ENCODE results near the gene GALNT11. TPM values are rescaled to one million over a fixed set of nuclear protein-coding genes. Genes with fewer than 3 reads are reported as not detected.
"Not testable (repeated sequence)": the region's sequence is repeated elsewhere in the genome, so short reads cannot be mapped to it uniquely, and the experiment has no call there.

Gene GALNT11
- total RNA-seq, 4 donors from 2014 or later = 46.8 to 60.2 (median 51.8) TPM

- ATAC-seq, H3K9me3 ChIP-seq, H3K4me3 ChIP-seq, H3K27ac ChIP-seq, H3K27me3 ChIP-seq: not testable (repeated sequence)
- H3K36me3 ChIP-seq = peaks cover 0 to 18% of the 10 kb centered on the region in 2 donors
- WGBS, 2 donors (ENCODE audit: low coverage in 1 of 2) = 68 to 73% methylated on average over 7 to 10 of the region's 10 CpGs
- peaks cover 3 to 24% (median 9%) of the 10 kb centered on the region in 3 donors for H3K4me1 ChIP-seq
- TF ChIP-seq, protein P1, sequence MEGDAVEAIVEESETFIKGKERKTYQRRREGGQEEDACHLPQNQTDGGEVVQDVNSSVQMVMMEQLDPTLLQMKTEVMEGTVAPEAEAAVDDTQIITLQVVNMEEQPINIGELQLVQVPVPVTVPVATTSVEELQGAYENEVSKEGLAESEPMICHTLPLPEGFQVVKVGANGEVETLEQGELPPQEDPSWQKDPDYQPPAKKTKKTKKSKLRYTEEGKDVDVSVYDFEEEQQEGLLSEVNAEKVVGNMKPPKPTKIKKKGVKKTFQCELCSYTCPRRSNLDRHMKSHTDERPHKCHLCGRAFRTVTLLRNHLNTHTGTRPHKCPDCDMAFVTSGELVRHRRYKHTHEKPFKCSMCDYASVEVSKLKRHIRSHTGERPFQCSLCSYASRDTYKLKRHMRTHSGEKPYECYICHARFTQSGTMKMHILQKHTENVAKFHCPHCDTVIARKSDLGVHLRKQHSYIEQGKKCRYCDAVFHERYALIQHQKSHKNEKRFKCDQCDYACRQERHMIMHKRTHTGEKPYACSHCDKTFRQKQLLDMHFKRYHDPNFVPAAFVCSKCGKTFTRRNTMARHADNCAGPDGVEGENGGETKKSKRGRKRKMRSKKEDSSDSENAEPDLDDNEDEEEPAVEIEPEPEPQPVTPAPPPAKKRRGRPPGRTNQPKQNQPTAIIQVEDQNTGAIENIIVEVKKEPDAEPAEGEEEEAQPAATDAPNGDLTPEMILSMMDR (IDR thresholded peaks at IDR 0.05) = peak in 3 of 4 experiments; percentile 36 to 55 (median 41)
These were observed 4.6 kb downstream of the GALNT11 start for GRCh38 chr7:152030059-152030458.

- H3K36me3 ChIP-seq = peaks cover 0 to 18% of the 10 kb centered on the region in 2 donors
- H3K4me3 ChIP-seq, H3K27ac ChIP-seq, ATAC-seq, H3K9me3 ChIP-seq, H3K27me3 ChIP-seq: not testable (repeated sequence)
- WGBS, 2 donors (ENCODE audit: low coverage in 1 of 2) = 55 to 80% methylated on average over 1 of the region's 1 CpG
- peaks cover 3 to 22% (median 9%) of the 10 kb centered on the region in 3 donors for H3K4me1 ChIP-seq
These were observed 5.2 kb downstream of the GALNT11 start for GRCh38 chr7:152030639-152031038.

DNA sequence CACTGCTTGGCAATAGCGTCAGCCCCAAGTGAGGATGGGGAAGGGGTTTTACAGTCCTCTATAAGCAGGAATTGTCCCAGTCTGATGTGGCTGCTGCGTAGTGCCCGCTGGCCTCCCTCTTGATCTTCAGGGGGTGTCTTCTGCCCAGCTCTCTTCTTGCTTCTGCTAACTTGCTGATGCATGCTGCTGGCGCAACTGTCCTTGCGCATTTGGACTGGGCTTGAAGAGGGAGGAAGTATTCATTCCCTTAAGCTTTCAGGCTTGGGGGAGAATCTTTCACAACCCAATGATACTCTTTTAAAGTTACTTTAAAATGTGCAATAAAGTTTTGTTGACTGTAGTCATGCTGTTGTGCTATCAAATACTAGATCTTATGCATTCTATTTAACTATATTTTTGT, 10.3 kb downstream of the GALNT11 start:
- Histone ChIP-seq H3K27me3 (no peaks in the 10 kb centered on the region), H3K9me3 (peaks cover 0 to 20% (median 0%) of the 10 kb centered on the region in 3 donors), H3K27ac (no peak overlapping the region), H3K36me3 (peaks cover 0 to 14% of the 10 kb centered on the region in 2 donors), H3K4me1 (no peaks in the 10 kb centered on the region), H3K4me3 (no peak overlapping the region)
- WGBS, 2 donors (ENCODE audit: low coverage in 1 of 2) = 98 to 100% methylated on average over 4 to 5 of the region's 5 CpGs
- ATAC-seq = no peak
- TF ChIP-seq EP300 (IDR thresholded peaks at IDR 0.05) = no peak
- TF ChIP-seq POLR2A (IDR thresholded peaks at IDR 0.05) = no peak
- TF ChIP-seq POLR2AphosphoS5 (IDR thresholded peaks at IDR 0.05) = no peak
- TF ChIP-seq, protein P1 (IDR thresholded peaks at IDR 0.05) = no peak

DNA sequence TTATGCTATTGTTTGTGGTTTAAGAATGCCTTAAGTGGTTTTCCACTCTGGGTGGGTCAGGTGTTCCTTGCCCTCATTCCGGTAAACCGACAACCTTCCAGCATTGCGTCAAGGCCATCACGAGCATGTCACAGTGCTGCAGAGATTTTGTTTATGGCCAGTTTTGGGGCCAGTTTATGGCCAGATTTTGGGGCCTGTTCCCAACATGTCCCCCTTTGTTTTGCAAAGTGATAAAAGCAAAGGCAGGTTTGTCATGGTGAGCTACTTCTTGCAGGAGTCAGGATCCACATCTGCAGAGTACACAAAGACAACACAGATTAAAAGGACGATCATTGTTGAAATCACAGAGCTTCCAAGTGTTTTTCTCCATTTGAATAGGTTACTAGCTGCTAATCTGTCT, 12.9 kb downstream of the GALNT11 start:
- H3K9me3 ChIP-seq = peaks cover 0 to 20% (median 0%) of the 10 kb centered on the region in 3 donors
- 82 to 92% methylated on average over 4 of the region's 5 CpGs for WGBS, 2 donors (ENCODE audit: low coverage in 1 of 2)
- not testable (repeated sequence) for H3K27me3 ChIP-seq, ATAC-seq, H3K4me1 ChIP-seq, H3K4me3 ChIP-seq, H3K27ac ChIP-seq
- peaks cover 0 to 14% of the 10 kb centered on the region in 2 donors for H3K36me3 ChIP-seq

DNA sequence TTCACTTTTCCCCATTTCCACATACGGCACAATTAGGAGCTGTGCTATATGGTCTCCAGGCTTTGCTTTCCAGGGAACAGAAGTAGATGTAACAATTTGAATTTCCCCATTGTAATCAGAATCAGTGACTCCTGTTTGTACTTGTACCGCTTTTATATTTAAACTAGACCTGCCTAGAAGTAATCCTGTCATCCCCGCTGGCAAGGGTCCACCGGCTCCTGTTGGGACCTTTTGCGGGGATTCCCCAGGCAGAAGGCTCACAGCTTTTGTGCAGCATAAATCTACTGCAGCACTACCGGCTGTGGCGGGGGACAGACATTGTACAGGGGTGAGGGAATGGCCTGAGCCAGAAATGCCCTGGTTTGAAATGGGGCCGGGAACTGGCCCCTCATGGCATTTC, 17.6 kb downstream of the GALNT11 start:
- H3K4me1 ChIP-seq, ATAC-seq, H3K36me3 ChIP-seq, H3K27me3 ChIP-seq, H3K4me3 ChIP-seq, H3K27ac ChIP-seq: not testable (repeated sequence)
- H3K9me3 ChIP-seq = peaks cover 0 to 43% (median 0%) of the 10 kb centered on the region in 3 donors
- WGBS, 2 donors (ENCODE audit: low coverage in 1 of 2) = 61 to 62% methylated on average over 2 to 5 of the region's 8 CpGs

- H3K4me1 ChIP-seq, H3K27me3 ChIP-seq, ATAC-seq, H3K27ac ChIP-seq, H3K4me3 ChIP-seq, H3K36me3 ChIP-seq: not testable (repeated sequence)
- 84 to 100% methylated on average over 3 of the region's 3 CpGs for WGBS, 2 donors (ENCODE audit: low coverage in 1 of 2)
- peaks cover 0 to 39% (median 0%) of the 10 kb centered on the region in 3 donors for H3K9me3 ChIP-seq
These were observed 19.4 kb downstream of the GALNT11 start for GRCh38 chr7:152044909-152045308.

GRCh38 chr7:152046531-152046930, 21.1 kb downstream of the GALNT11 start:
- H3K27me3 ChIP-seq = no peaks in the 10 kb centered on the region
- no peaks in the 10 kb centered on the region for H3K36me3 ChIP-seq
- peaks cover 0 to 13% (median 0%) of the 10 kb centered on the region in 3 donors for H3K4me1 ChIP-seq
- no peak for ATAC-seq
- TF ChIP-seq, protein P1 (IDR thresholded peaks at IDR 0.05) = no peak
- TF ChIP-seq POLR2AphosphoS5 (IDR thresholded peaks at IDR 0.05) (no peak), EP300 (IDR thresholded peaks at IDR 0.05) (no peak), POLR2A (IDR thresholded peaks at IDR 0.05) (no peak)
- H3K9me3 ChIP-seq = peaks cover 0 to 39% (median 0%) of the 10 kb centered on the region in 3 donors
- H3K4me3 ChIP-seq = no peak overlapping the region
- no peak overlapping the region for H3K27ac ChIP-seq

All from gastroesophageal sphincter (tissue), 4 donors.